Transverse colon (tissue), 4 donors: ENCODE measurements around the gene KIF16B.

Source experiments
- CTCF ChIP-seq, 5 experiments: fragments of 200-600 bp in 3 of 5; fragments of 450-650 bp in 2 of 5; sonication (generic) in 3 of 5; IDR thresholded peaks; 1 replicate in 2 of 5; 2 replicates in 3 of 5; pipeline ENCODE4 v1.5.1; 2016 to 2017; ENCODE audit warnings: antibody characterized with exemption in 5 of 5, inconsistent platforms in 3 of 5, mild to moderate bottlenecking in 2 of 5, moderate library complexity in 1 of 5
- EP300 ChIP-seq: sonication (generic); formaldehyde crosslinking; IDR thresholded peaks from one replicate; pipeline ENCODE4 v1.6.1; 2017; ENCODE audit warnings: antibody characterized with exemption, low read depth
- POLR2A ChIP-seq: fragments of 450-650 bp; IDR thresholded peaks from one replicate; pipeline ENCODE4 v1.6.1; 2016; ENCODE audit warnings: antibody characterized with exemption, mild to moderate bottlenecking, moderate library complexity
- POLR2AphosphoS5 ChIP-seq, 3 donors: sonication (generic); formaldehyde crosslinking; IDR thresholded peaks; one replicate each; pipeline ENCODE4 v1.6.1; 2016; ENCODE audit warnings: antibody characterized with exemption in 3 of 3

GRCh38 chr20:16419138-16419715 lies 154.0 kb downstream of the KIF16B start:
- TF ChIP-seq CTCF (IDR thresholded peaks at IDR 0.05) (no peak), POLR2AphosphoS5 (IDR thresholded peaks at IDR 0.05) (no peak), EP300 (no peak), POLR2A (no peak)
